ENCODE results near the gene PLEKHN1. TPM values are rescaled to one million over a fixed set of nuclear protein-coding genes. Genes with fewer than 3 reads are reported as not detected.
A peak's percentile ranks its signal among the peaks of the same experiment; 100 is the strongest.
"Not testable (repeated sequence)": the region's sequence is repeated elsewhere in the genome, so short reads cannot be mapped to it uniquely, and the experiment has no call there.

PLEKHN1 gene
- total RNA-seq, 1 donor from 2014 or later = 1.6 TPM

- TF ChIP-seq CTCF (IDR thresholded peaks at IDR 0.05; ENCODE audit: insufficient read depth, low read length, severe bottlenecking) = no peak
Measured at GRCh38 chr1:992362-992761, 26.1 kb downstream of the PLEKHN1 start.

GRCh38 chr1:993379-993995 is 27.2 kb downstream of the PLEKHN1 start:
- Histone ChIP-seq H3K27me3 (ENCODE audit: control insufficient read depth, insufficient read depth, low read length) (no peaks in the 10 kb centered on the region), H3K36me3 (ENCODE audit: control insufficient read depth, insufficient read depth, low read length) (no peaks in the 10 kb centered on the region), H3K4me3 (ENCODE audit: low read depth, low read length) (no peak overlapping the region)
- no peak for DNase-seq (ENCODE audit: low read depth)
- TF ChIP-seq CTCF (IDR thresholded peaks at IDR 0.05; ENCODE audit: insufficient read depth, low read length, severe bottlenecking) = no peak
- FAIRE-seq = no peak

More at GRCh38 chr1:992362-992761, 26.1 kb downstream of the PLEKHN1 start:
- no peak overlapping the region for H3K4me3 ChIP-seq (ENCODE audit: low read depth, low read length)
- FAIRE-seq (no peak), DNase-seq (ENCODE audit: low read depth) (no peak)
- no peaks in the 10 kb centered on the region for H3K27me3 ChIP-seq (ENCODE audit: control insufficient read depth, insufficient read depth, low read length)
- no peaks in the 10 kb centered on the region for H3K36me3 ChIP-seq (ENCODE audit: control insufficient read depth, insufficient read depth, low read length)

- FAIRE-seq; H3K4me3 ChIP-seq (ENCODE audit: low read depth, low read length); H3K27me3 ChIP-seq (ENCODE audit: control insufficient read depth, insufficient read depth, low read length); H3K36me3 ChIP-seq (ENCODE audit: control insufficient read depth, insufficient read depth, low read length); DNase-seq (ENCODE audit: low read depth): not testable (repeated sequence)
Measured at GRCh38 chr1:994546-994945, 28.3 kb downstream of the PLEKHN1 start.

- FAIRE-seq (no peak), DNase-seq (ENCODE audit: low read depth) (peak; percentile 43)
- no peak overlapping the region for H3K4me3 ChIP-seq (ENCODE audit: low read depth, low read length)
- H3K27me3 ChIP-seq (ENCODE audit: control insufficient read depth, insufficient read depth, low read length) = no peaks in the 10 kb centered on the region
- no peak for TF ChIP-seq CTCF (IDR thresholded peaks at IDR 0.05; ENCODE audit: insufficient read depth, low read length, severe bottlenecking)
- no peaks in the 10 kb centered on the region for H3K36me3 ChIP-seq (ENCODE audit: control insufficient read depth, insufficient read depth, low read length)
Measured at GRCh38 chr1:995665-996633, 29.7 kb downstream of the PLEKHN1 start.

- no peaks in the 10 kb centered on the region for H3K27me3 ChIP-seq (ENCODE audit: control insufficient read depth, insufficient read depth, low read length)
- no peak overlapping the region for H3K4me3 ChIP-seq (ENCODE audit: low read depth, low read length)
- FAIRE-seq (no peak), DNase-seq (ENCODE audit: low read depth) (no peak)
- H3K36me3 ChIP-seq (ENCODE audit: control insufficient read depth, insufficient read depth, low read length) = no peaks in the 10 kb centered on the region
- no peak for TF ChIP-seq CTCF (IDR thresholded peaks at IDR 0.05; ENCODE audit: insufficient read depth, low read length, severe bottlenecking)
Measured at GRCh38 chr1:996851-997712, 30.8 kb downstream of the PLEKHN1 start.

GRCh38 chr1:997713-997992 is 31.4 kb downstream of the PLEKHN1 start:
- DNase-seq (ENCODE audit: low read depth) (no peak), FAIRE-seq (no peak)
- no peak for TF ChIP-seq CTCF (IDR thresholded peaks at IDR 0.05; ENCODE audit: insufficient read depth, low read length, severe bottlenecking)
- Histone ChIP-seq H3K27me3 (ENCODE audit: control insufficient read depth, insufficient read depth, low read length) (no peaks in the 10 kb centered on the region), H3K36me3 (ENCODE audit: control insufficient read depth, insufficient read depth, low read length) (no peaks in the 10 kb centered on the region), H3K4me3 (ENCODE audit: low read depth, low read length) (no peak overlapping the region)

All from bronchial epithelial cell (primary cell).